ENCODE measurements around the gene CLEC12A. TPM values are rescaled to one million over a fixed set of nuclear protein-coding genes. Genes with fewer than 3 reads are reported as not detected.

The CLEC12A gene
- total RNA-seq, 1 experiment from 2014 or later: not detected

DNA sequence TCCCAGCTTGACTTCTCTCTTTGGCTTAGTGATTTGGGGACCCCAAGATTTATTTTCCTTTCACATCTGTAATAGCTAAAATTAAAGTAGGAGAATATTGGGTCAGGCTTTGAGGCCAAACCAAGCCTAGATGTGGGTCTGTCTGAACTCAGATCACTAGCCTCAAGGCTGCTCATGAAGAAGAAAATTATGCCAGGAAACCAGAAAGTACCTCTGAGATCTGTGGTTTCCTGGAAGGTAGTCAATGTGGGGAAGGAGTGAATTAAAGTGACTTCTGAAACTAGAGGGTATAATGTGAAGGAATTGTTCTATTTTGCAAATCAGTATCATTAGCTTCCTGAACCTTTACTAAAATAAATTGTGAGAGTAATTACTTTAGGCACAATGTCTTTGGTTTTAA, 13.4 kb upstream of the CLEC12A start:
- no peak for DNase-seq
- Histone ChIP-seq H3K27me3 (replicated peaks; ENCODE audit: control insufficient read depth, insufficient read depth, low read length) (no peaks in the 10 kb centered on the region), H3K36me3 (ENCODE audit: control insufficient read depth, insufficient read depth, low read length) (no peaks in the 10 kb centered on the region), H3K4me3 (ENCODE audit: low read depth, low read length) (no peak overlapping the region), H3K9me3 (no peaks in the 10 kb centered on the region), H3K4me1 (no peaks in the 10 kb centered on the region; the same call in 1 of the 2 replicates)
- TF ChIP-seq, protein P1, sequence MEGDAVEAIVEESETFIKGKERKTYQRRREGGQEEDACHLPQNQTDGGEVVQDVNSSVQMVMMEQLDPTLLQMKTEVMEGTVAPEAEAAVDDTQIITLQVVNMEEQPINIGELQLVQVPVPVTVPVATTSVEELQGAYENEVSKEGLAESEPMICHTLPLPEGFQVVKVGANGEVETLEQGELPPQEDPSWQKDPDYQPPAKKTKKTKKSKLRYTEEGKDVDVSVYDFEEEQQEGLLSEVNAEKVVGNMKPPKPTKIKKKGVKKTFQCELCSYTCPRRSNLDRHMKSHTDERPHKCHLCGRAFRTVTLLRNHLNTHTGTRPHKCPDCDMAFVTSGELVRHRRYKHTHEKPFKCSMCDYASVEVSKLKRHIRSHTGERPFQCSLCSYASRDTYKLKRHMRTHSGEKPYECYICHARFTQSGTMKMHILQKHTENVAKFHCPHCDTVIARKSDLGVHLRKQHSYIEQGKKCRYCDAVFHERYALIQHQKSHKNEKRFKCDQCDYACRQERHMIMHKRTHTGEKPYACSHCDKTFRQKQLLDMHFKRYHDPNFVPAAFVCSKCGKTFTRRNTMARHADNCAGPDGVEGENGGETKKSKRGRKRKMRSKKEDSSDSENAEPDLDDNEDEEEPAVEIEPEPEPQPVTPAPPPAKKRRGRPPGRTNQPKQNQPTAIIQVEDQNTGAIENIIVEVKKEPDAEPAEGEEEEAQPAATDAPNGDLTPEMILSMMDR (IDR thresholded peaks at IDR 0.05; ENCODE audit: insufficient read depth in 1 of 2, low read depth in 1 of 2, low read length in 1 of 2, severe bottlenecking in 1 of 2, unreplicated experiment in 1 of 2): no peak
- Mint-ChIP-seq H3K27me3 (ENCODE audit: insufficient read depth, unreplicated experiment) (no peaks in the 10 kb centered on the region), H3K4me1 (ENCODE audit: low read depth, unreplicated experiment) (no peaks in the 10 kb centered on the region), H3K9me3 (ENCODE audit: unreplicated experiment) (no peaks in the 10 kb centered on the region), H3K4me3 (ENCODE audit: unreplicated experiment) (no peak overlapping the region), H3K27ac (ENCODE audit: unreplicated experiment) (no peak overlapping the region), H3K36me3 (ENCODE audit: insufficient read depth, unreplicated experiment) (no peaks in the 10 kb centered on the region)
- ChIA-PET CTCF (interaction anchor here (0.6 kb wide), 1 partner anchor 170 kb away, joined by 3 read pairs; no protein-coding TSS in a partner anchor), POLR2A (no interaction called here)
- intact Hi-C loops (cut with micrococcal nuclease; ENCODE audit: unreplicated experiment): no loop called here
- BruUV-seq (replicated peaks): no TSS peak

DNA sequence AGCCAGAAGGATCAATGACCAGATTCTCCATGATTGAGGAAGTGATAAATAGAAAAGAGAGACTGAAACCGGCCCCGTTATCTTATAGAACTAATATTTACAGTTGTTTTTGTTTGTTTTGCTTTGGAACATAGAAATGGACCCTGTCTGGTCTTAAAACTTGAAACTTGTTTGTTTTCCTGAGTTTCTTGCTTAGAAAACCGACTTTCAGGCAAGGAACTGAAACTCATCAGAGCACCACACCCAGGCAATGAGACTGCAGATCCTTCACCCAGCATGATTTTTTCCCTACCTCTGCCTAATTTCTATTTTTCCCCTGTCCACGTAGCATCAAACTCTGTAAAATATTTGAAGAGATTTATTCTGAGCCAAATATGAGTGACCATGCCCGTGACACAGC, 10.6 kb upstream of the CLEC12A start:
- DNase-seq: no peak
- Histone ChIP-seq H3K4me3 (ENCODE audit: low read depth, low read length) (no peak overlapping the region), H3K36me3 (ENCODE audit: control insufficient read depth, insufficient read depth, low read length) (no peaks in the 10 kb centered on the region), H3K4me1 (no peaks in the 10 kb centered on the region; the same call in 1 of the 2 replicates), H3K9me3 (no peaks in the 10 kb centered on the region), H3K27me3 (replicated peaks; ENCODE audit: control insufficient read depth, insufficient read depth, low read length) (no peaks in the 10 kb centered on the region)
- no TSS peak for BruUV-seq (replicated peaks)
- no peaks in the 10 kb centered on the region for H3K27me3 Mint-ChIP-seq (ENCODE audit: insufficient read depth, unreplicated experiment)
- ChIA-PET POLR2A (no interaction called here), CTCF (interaction anchor here (0.8 kb wide), 1 partner anchor 50 kb away, joined by 3 read pairs; no protein-coding TSS in a partner anchor)
- intact Hi-C loops (cut with micrococcal nuclease; ENCODE audit: unreplicated experiment): no loop called here
- TF ChIP-seq, protein P1 (IDR thresholded peaks at IDR 0.05; ENCODE audit: insufficient read depth in 1 of 2, low read depth in 1 of 2, low read length in 1 of 2, severe bottlenecking in 1 of 2, unreplicated experiment in 1 of 2): no peak
- no peak overlapping the region for H3K27ac Mint-ChIP-seq (ENCODE audit: unreplicated experiment)
- no peaks in the 10 kb centered on the region for H3K36me3 Mint-ChIP-seq (ENCODE audit: insufficient read depth, unreplicated experiment)
- H3K9me3 Mint-ChIP-seq (ENCODE audit: unreplicated experiment): no peaks in the 10 kb centered on the region
- no peaks in the 10 kb centered on the region for H3K4me1 Mint-ChIP-seq (ENCODE audit: low read depth, unreplicated experiment)
- no peak overlapping the region for H3K4me3 Mint-ChIP-seq (ENCODE audit: unreplicated experiment)

DNA sequence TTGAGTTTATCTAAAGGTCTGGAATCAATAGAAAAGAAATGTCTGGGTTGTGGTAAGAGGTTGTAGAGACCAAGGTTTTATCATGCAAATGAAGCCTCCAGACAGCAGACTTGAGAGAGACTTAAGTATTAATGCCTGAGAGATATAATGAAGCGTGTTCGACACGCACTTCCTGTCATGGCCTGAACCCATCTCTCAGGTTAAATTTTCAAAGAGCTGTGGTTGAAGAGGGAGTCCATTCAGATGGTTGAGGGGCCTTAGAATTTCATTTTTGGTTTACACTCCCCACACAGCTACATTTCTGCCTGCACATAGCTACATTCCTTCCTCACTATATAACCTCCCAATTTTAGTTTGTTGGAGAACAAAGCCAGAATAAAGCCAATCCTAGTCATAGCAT, 10.1 kb upstream of the CLEC12A start:
- Histone ChIP-seq H3K36me3 (ENCODE audit: control insufficient read depth, insufficient read depth, low read length) (no peaks in the 10 kb centered on the region), H3K4me1 (no peaks in the 10 kb centered on the region; the same call in 1 of the 2 replicates), H3K9me3 (no peaks in the 10 kb centered on the region), H3K4me3 (ENCODE audit: low read depth, low read length) (no peak overlapping the region), H3K27me3 (replicated peaks; ENCODE audit: control insufficient read depth, insufficient read depth, low read length) (no peaks in the 10 kb centered on the region)
- intact Hi-C loops (cut with micrococcal nuclease; ENCODE audit: unreplicated experiment): no loop called here
- no peaks in the 10 kb centered on the region for H3K36me3 Mint-ChIP-seq (ENCODE audit: insufficient read depth, unreplicated experiment)
- ChIA-PET CTCF (no interaction called here), POLR2A (no interaction called here)
- TF ChIP-seq, protein P1 (IDR thresholded peaks at IDR 0.05; ENCODE audit: insufficient read depth in 1 of 2, low read depth in 1 of 2, low read length in 1 of 2, severe bottlenecking in 1 of 2, unreplicated experiment in 1 of 2): no peak
- H3K27ac Mint-ChIP-seq (ENCODE audit: unreplicated experiment): no peak overlapping the region
- H3K27me3 Mint-ChIP-seq (ENCODE audit: insufficient read depth, unreplicated experiment): no peaks in the 10 kb centered on the region
- BruUV-seq (replicated peaks): no TSS peak
- no peaks in the 10 kb centered on the region for H3K4me1 Mint-ChIP-seq (ENCODE audit: low read depth, unreplicated experiment)
- DNase-seq: no peak
- H3K4me3 Mint-ChIP-seq (ENCODE audit: unreplicated experiment): no peak overlapping the region
- H3K9me3 Mint-ChIP-seq (ENCODE audit: unreplicated experiment): no peaks in the 10 kb centered on the region

All from Caco-2 (cell line).